ENCODE data around the gene ACSL1. TPM values are rescaled to one million over a fixed set of nuclear protein-coding genes. Genes with fewer than 3 reads are reported as not detected.

The ACSL1 gene
- total RNA-seq, 1 donor from 2014 or later: 6.4 TPM

- Mint-ChIP-seq H3K4me1 (ENCODE audit: low read depth) (peaks cover 6% of the 10 kb centered on the region), H3K36me3 (ENCODE audit: insufficient read depth) (no peaks in the 10 kb centered on the region), H3K4me3 (ENCODE audit: low read depth) (no peak overlapping the region), H3K27me3 (peaks cover 64% of the 10 kb centered on the region), H3K9me3 (ENCODE audit: low read depth) (no peaks in the 10 kb centered on the region), H3K27ac (no peak overlapping the region)
- no peak for TF ChIP-seq CTCF (IDR thresholded peaks at IDR 0.05; ENCODE audit: unreplicated experiment)
- no peak for DNase-seq (ENCODE audit: low spot score, unreplicated experiment)
Observed at GRCh38 chr4:184823014-184823413, 2.8 kb downstream of the ACSL1 start.

DNA sequence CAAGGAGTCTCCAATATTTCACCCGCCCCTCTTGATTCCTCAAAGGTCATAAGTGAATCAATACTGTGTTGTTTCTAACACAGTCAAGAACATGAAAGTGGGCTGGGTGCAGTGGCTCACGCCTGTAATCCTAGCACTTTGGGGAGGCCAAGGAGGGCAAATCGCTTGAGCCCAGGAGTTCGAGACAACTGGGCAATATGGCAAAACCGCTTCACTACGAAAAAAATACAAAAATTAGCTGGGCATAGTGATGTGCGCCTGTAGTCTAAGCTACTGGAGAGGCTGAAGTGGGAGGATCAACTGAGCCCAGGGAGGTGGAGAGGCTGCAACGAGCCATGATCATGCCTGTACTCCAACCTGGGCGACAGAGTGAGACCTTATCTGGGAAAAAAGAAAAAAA lies 3.4 kb downstream of the ACSL1 start:
- Mint-ChIP-seq H3K4me3 (ENCODE audit: low read depth) (no peak overlapping the region), H3K36me3 (ENCODE audit: insufficient read depth) (no peaks in the 10 kb centered on the region), H3K9me3 (ENCODE audit: low read depth) (no peaks in the 10 kb centered on the region), H3K4me1 (ENCODE audit: low read depth) (peaks cover 6% of the 10 kb centered on the region), H3K27me3 (peaks cover 60% of the 10 kb centered on the region), H3K27ac (no peak overlapping the region)
- TF ChIP-seq CTCF (IDR thresholded peaks at IDR 0.05; ENCODE audit: unreplicated experiment): no peak
- DNase-seq (ENCODE audit: low spot score, unreplicated experiment): no peak

GRCh38 chr4:184821242-184821641 lies 4.5 kb downstream of the ACSL1 start:
- Mint-ChIP-seq H3K4me3 (ENCODE audit: low read depth) (no peak overlapping the region), H3K27ac (no peak overlapping the region), H3K9me3 (ENCODE audit: low read depth) (no peaks in the 10 kb centered on the region), H3K4me1 (ENCODE audit: low read depth) (peaks cover 6% of the 10 kb centered on the region), H3K27me3 (peaks cover 49% of the 10 kb centered on the region), H3K36me3 (ENCODE audit: insufficient read depth) (no peaks in the 10 kb centered on the region)
- DNase-seq (ENCODE audit: low spot score, unreplicated experiment): no peak
- no peak for TF ChIP-seq CTCF (IDR thresholded peaks at IDR 0.05; ENCODE audit: unreplicated experiment)

DNA sequence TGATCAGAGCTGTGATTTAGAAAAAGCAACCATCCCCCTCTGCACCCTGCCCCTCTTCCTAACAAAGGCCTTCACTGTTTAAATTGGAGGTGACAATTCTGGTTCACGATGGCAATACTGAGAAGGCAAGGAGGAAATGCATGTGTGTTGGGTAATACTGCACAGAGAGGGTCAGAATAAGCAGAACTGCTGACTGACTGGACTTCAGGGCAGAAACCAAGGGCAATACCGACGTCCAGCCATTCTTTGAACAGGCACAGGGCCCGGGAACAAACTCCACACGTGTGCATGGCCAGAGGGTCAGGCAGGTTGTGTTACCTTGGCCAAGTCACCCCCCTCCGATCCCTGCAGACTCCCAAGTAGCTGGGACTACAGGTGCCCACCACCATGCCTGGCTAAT lies 6.0 kb downstream of the ACSL1 start:
- Mint-ChIP-seq H3K27me3 (peaks cover 44% of the 10 kb centered on the region), H3K9me3 (ENCODE audit: low read depth) (no peaks in the 10 kb centered on the region), H3K36me3 (ENCODE audit: insufficient read depth) (no peaks in the 10 kb centered on the region), H3K4me1 (ENCODE audit: low read depth) (peaks cover 13% of the 10 kb centered on the region), H3K27ac (no peak overlapping the region), H3K4me3 (ENCODE audit: low read depth) (no peak overlapping the region)
- no peak for TF ChIP-seq CTCF (IDR thresholded peaks at IDR 0.05; ENCODE audit: unreplicated experiment)
- no peak for DNase-seq (ENCODE audit: low spot score, unreplicated experiment)

- Mint-ChIP-seq H3K9me3 (ENCODE audit: low read depth) (no peaks in the 10 kb centered on the region), H3K27me3 (peaks cover 30% of the 10 kb centered on the region), H3K4me3 (ENCODE audit: low read depth) (no peak overlapping the region), H3K27ac (no peak overlapping the region), H3K4me1 (ENCODE audit: low read depth) (peaks cover 21% of the 10 kb centered on the region), H3K36me3 (ENCODE audit: insufficient read depth) (no peaks in the 10 kb centered on the region)
- DNase-seq (ENCODE audit: low spot score, unreplicated experiment): no peak
- TF ChIP-seq CTCF (IDR thresholded peaks at IDR 0.05; ENCODE audit: unreplicated experiment): no peak
Observed at GRCh38 chr4:184818216-184818564, 7.6 kb downstream of the ACSL1 start.
